GM18508 (cell line): ENCODE results near the gene COL23A1.
"Not testable (repeated sequence)": the region's sequence is repeated elsewhere in the genome, so short reads cannot be mapped to it uniquely, and the experiment has no call there.

Experiments
- ATAC-seq: cut with Tn5 transposase; IDR thresholded peaks from one replicate; pipeline ENCODE4 v1.9.1; 2021; ENCODE audit warnings: moderate number of reproducible peaks; ENCODE audit not compliant: insufficient read depth, unreplicated experiment

Gene COL23A1

GRCh38 chr5:178230879-178231538 lies 359.2 kb downstream of the COL23A1 start:
- ATAC-seq, result no peak

GRCh38 chr5:178229861-178230260 lies 360.3 kb downstream of the COL23A1 start:
- no peak for ATAC-seq

GRCh38 chr5:178229111-178229510 lies 361.1 kb downstream of the COL23A1 start:
- ATAC-seq, result not testable (repeated sequence)

GRCh38 chr5:178228609-178229008 lies 361.6 kb downstream of the COL23A1 start:
- ATAC-seq, result no peak

GRCh38 chr5:178227929-178228328 lies 362.3 kb downstream of the COL23A1 start:
- no peak for ATAC-seq

- ATAC-seq, result no peak
These were observed 363.0 kb downstream of the COL23A1 start for GRCh38 chr5:178227138-178227659.

GRCh38 chr5:178225174-178225573 lies 365.0 kb downstream of the COL23A1 start:
- no peak for ATAC-seq

GRCh38 chr5:178224403-178224802 lies 365.8 kb downstream of the COL23A1 start:
- no peak for ATAC-seq

GRCh38 chr5:178223828-178224335 lies 366.3 kb downstream of the COL23A1 start:
- ATAC-seq, result no peak

- no peak for ATAC-seq
These were observed 366.9 kb downstream of the COL23A1 start for GRCh38 chr5:178223196-178223773.

- no peak for ATAC-seq
These were observed 367.9 kb downstream of the COL23A1 start for GRCh38 chr5:178222292-178222691.

GRCh38 chr5:178221853-178222252 lies 368.3 kb downstream of the COL23A1 start:
- ATAC-seq, result no peak

GRCh38 chr5:178221282-178221681 lies 368.9 kb downstream of the COL23A1 start:
- no peak for ATAC-seq

- ATAC-seq, result no peak
These were observed 371.4 kb downstream of the COL23A1 start for GRCh38 chr5:178218827-178219226.

- no peak for ATAC-seq
These were observed 371.9 kb downstream of the COL23A1 start for GRCh38 chr5:178218237-178218776.

GRCh38 chr5:178216779-178217178 lies 373.4 kb downstream of the COL23A1 start:
- ATAC-seq, result no peak

- no peak for ATAC-seq
These were observed 374.1 kb downstream of the COL23A1 start for GRCh38 chr5:178216088-178216534.

GRCh38 chr5:178215280-178216002 lies 374.8 kb downstream of the COL23A1 start:
- ATAC-seq, result no peak

- ATAC-seq, result no peak
These were observed 375.9 kb downstream of the COL23A1 start for GRCh38 chr5:178214160-178214803.

- ATAC-seq, result no peak
These were observed 376.4 kb downstream of the COL23A1 start for GRCh38 chr5:178213748-178214151.
